ENCODE data around the gene ACSS1. TPM values are rescaled to one million over a fixed set of nuclear protein-coding genes. Genes with fewer than 3 reads are reported as not detected.

Gene ACSS1
- total RNA-seq, 1 experiment from 2014 or later, result 1.5 TPM

GRCh38 chr20:25081730-25082497 is 24.0 kb upstream of the ACSS1 start, which contains the start of gene VSX1:
VSX1 (minus strand) TSS chr20:25082141; CDS start chr20:25082096, 45 bp downstream.
- Mint-ChIP-seq H3K36me3 (no peaks in the 10 kb centered on the region), H3K27me3 (ENCODE audit: low read depth) (peaks cover 98% of the 10 kb centered on the region), H3K9me3 (no peaks in the 10 kb centered on the region), H3K4me3 (peak within 1 kb of the TSS; percentile 72), H3K27ac (no peak within 1 kb of the TSS), H3K4me1 (peaks cover 33% of the 10 kb centered on the region)
- ChIA-PET POLR2A (interaction anchor here (0.7 kb wide), 1 partner anchor 309 kb away, joined by 4 read pairs; no protein-coding TSS in a partner anchor), CTCF (interaction anchor here (1.0 to 2.4 kb wide), 5 partner anchors 10 to 167 kb away, joined by 3 to 7 read pairs (median 4); no protein-coding TSS in a partner anchor)
- DNase-seq (ENCODE audit: low spot score) (peak; percentile 58), ATAC-seq (peak; percentile 13)
- TF ChIP-seq ZNF121 (CRISPR knock-in tag; IDR thresholded peaks at IDR 0.05) (peak; percentile 98), TP53 (CRISPR knock-in tag; IDR thresholded peaks at IDR 0.05) (no peak), NR1H2 (CRISPR knock-in tag; IDR thresholded peaks at IDR 0.05) (no peak)

GRCh38 chr20:25081065-25081729 is 23.3 kb upstream of the ACSS1 start:
- no peaks in the 10 kb centered on the region for H3K36me3 Mint-ChIP-seq
- ChIA-PET POLR2A (no interaction called here), CTCF (interaction anchor here (1.0 to 1.4 kb wide), 5 partner anchors 11 to 167 kb away, joined by 3 to 4 read pairs (median 4); no protein-coding TSS in a partner anchor)
- no peak overlapping the region for H3K27ac Mint-ChIP-seq
- DNase-seq (ENCODE audit: low spot score) (peak; percentile 87), ATAC-seq (peak; percentile 55)
- H3K27me3 Mint-ChIP-seq (ENCODE audit: low read depth), result peaks cover 93% of the 10 kb centered on the region
- peak overlapping the region; percentile 72 for H3K4me3 Mint-ChIP-seq
- H3K4me1 Mint-ChIP-seq, result peaks cover 35% of the 10 kb centered on the region
- no peaks in the 10 kb centered on the region for H3K9me3 Mint-ChIP-seq
- TF ChIP-seq GABPB1 (CRISPR knock-in tag; IDR thresholded peaks at IDR 0.05) (no peak), NFYB (CRISPR knock-in tag; conservative IDR thresholded peaks at IDR 0.05; ENCODE audit: low read depth) (no peak), ZMAT4 (CRISPR knock-in tag; IDR thresholded peaks at IDR 0.05) (no peak), ZNF281 (CRISPR knock-in tag; IDR thresholded peaks at IDR 0.05) (no peak), ZBTB21 (CRISPR knock-in tag; IDR thresholded peaks at IDR 0.05; ENCODE audit: borderline replicate concordance) (no peak), AR (CRISPR knock-in tag; IDR thresholded peaks at IDR 0.05) (no peak), PRDM15 (CRISPR knock-in tag; IDR thresholded peaks at IDR 0.05) (no peak), ZNF232 (CRISPR knock-in tag; IDR thresholded peaks at IDR 0.05) (no peak), SP1 (CRISPR knock-in tag; conservative IDR thresholded peaks at IDR 0.05) (no peak), NR2C2 (CRISPR knock-in tag; IDR thresholded peaks at IDR 0.05) (no peak)
- TF ChIP-seq, protein P1, sequence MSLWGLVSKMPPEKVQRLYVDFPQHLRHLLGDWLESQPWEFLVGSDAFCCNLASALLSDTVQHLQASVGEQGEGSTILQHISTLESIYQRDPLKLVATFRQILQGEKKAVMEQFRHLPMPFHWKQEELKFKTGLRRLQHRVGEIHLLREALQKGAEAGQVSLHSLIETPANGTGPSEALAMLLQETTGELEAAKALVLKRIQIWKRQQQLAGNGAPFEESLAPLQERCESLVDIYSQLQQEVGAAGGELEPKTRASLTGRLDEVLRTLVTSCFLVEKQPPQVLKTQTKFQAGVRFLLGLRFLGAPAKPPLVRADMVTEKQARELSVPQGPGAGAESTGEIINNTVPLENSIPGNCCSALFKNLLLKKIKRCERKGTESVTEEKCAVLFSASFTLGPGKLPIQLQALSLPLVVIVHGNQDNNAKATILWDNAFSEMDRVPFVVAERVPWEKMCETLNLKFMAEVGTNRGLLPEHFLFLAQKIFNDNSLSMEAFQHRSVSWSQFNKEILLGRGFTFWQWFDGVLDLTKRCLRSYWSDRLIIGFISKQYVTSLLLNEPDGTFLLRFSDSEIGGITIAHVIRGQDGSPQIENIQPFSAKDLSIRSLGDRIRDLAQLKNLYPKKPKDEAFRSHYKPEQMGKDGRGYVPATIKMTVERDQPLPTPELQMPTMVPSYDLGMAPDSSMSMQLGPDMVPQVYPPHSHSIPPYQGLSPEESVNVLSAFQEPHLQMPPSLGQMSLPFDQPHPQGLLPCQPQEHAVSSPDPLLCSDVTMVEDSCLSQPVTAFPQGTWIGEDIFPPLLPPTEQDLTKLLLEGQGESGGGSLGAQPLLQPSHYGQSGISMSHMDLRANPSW (CRISPR knock-in tag; conservative IDR thresholded peaks at IDR 0.05; ENCODE audit: low read depth), result no peak; the same call in 1 of the 2 replicates
- TF ChIP-seq, protein P2, sequence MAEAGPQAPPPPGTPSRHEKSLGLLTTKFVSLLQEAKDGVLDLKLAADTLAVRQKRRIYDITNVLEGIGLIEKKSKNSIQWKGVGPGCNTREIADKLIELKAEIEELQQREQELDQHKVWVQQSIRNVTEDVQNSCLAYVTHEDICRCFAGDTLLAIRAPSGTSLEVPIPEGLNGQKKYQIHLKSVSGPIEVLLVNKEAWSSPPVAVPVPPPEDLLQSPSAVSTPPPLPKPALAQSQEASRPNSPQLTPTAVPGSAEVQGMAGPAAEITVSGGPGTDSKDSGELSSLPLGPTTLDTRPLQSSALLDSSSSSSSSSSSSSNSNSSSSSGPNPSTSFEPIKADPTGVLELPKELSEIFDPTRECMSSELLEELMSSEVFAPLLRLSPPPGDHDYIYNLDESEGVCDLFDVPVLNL (CRISPR knock-in tag; IDR thresholded peaks at IDR 0.05; ENCODE audit: borderline replicate concordance, low read depth), result no peak

Measured in WTC11 (cell line).